Suprapubic skin (tissue), 4 donors: ENCODE results near the gene KAZN.

Experiments used
- EP300 ChIP-seq: sonication (generic); formaldehyde crosslinking; IDR thresholded peaks from one replicate; pipeline ENCODE4 v1.6.1; 2017; ENCODE audit warnings: antibody characterized with exemption
- POLR2AphosphoS5 ChIP-seq, 3 donors: sonication (generic); formaldehyde crosslinking; IDR thresholded peaks; one replicate each; pipeline ENCODE4 v1.6.1; 2017; ENCODE audit warnings: antibody characterized with exemption in 3 of 3
- TF ChIP-seq, protein P1 (sequence below), 2 donors: fragments of 200-600 bp in 1 of 2; fragments of 450-650 bp in 1 of 2; sonication (generic) in 1 of 2; IDR thresholded peaks; one replicate each; pipeline ENCODE4 v1.5.1; 2016 to 2019; ENCODE audit warnings: antibody characterized with exemption in 2 of 2, mild to moderate bottlenecking in 1 of 2, moderate library complexity in 1 of 2

DNA sequence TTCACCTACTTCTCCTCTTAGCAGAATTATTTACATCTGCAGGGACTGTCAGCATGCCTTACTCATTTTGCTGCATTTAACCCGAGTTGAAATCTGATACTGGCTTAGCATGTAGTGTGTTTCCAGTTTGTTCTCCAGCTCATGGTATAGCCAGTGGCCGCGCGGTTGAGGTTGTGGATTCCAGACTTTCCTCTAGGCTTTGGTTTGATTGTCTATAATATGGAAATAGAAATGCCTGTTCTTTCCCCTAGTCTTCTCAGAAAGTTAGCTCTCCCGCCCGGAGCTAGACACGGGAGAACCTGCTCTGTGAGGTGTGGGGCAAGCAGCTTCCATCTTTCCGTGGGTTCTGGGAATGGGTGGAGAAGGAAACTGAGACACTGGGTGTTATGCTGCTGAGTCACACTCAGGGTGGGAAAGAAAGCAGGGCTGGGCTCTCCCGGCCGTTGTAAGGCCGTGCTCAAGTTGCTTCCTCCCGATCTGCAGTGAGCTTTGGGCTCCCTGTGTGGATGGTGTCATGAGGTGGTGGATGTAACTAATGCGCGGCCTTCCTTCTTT lies 348.3 kb downstream of the KAZN start:
- TF ChIP-seq, protein P1, sequence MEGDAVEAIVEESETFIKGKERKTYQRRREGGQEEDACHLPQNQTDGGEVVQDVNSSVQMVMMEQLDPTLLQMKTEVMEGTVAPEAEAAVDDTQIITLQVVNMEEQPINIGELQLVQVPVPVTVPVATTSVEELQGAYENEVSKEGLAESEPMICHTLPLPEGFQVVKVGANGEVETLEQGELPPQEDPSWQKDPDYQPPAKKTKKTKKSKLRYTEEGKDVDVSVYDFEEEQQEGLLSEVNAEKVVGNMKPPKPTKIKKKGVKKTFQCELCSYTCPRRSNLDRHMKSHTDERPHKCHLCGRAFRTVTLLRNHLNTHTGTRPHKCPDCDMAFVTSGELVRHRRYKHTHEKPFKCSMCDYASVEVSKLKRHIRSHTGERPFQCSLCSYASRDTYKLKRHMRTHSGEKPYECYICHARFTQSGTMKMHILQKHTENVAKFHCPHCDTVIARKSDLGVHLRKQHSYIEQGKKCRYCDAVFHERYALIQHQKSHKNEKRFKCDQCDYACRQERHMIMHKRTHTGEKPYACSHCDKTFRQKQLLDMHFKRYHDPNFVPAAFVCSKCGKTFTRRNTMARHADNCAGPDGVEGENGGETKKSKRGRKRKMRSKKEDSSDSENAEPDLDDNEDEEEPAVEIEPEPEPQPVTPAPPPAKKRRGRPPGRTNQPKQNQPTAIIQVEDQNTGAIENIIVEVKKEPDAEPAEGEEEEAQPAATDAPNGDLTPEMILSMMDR (IDR thresholded peaks at IDR 0.05), result no peak
- TF ChIP-seq EP300 (no peak), POLR2AphosphoS5 (IDR thresholded peaks at IDR 0.05) (no peak)
